NT2/D1 (cell line): Measurements from ENCODE around the gene APOO.

Source experiments
- DNase-seq: peaks from one replicate; pipeline ENCODE4 v3.0.0-alpha.2; 2011; ENCODE audit warnings: low read depth, low spot score
- H3K27me3 ChIP-seq: 2 replicates; pipeline ENCODE4 v1.6.0; 2011; ENCODE audit warnings: mild to moderate bottlenecking; ENCODE audit not compliant: insufficient read length, insufficient read depth
- H3K36me3 ChIP-seq: 2 replicates; pipeline ENCODE4 v1.6.1; 2011; ENCODE audit warnings: mild to moderate bottlenecking, low read length, mixed read lengths; ENCODE audit not compliant: insufficient read depth, insufficient read length
- H3K4me1 ChIP-seq: 2 replicates; pipeline ENCODE4 v1.5.1; 2011; ENCODE audit not compliant: insufficient read depth, insufficient read length
- H3K4me3 ChIP-seq: 2 replicates; pipeline ENCODE4 v1.5.1; 2011; ENCODE audit warnings: low read depth; ENCODE audit not compliant: insufficient read length
- H3K9ac ChIP-seq: 2 replicates; pipeline ENCODE4 v1.6.0; 2011; ENCODE audit warnings: low read depth; ENCODE audit not compliant: insufficient read length
- H3K9me3 ChIP-seq: 2 replicates; pipeline ENCODE4 v1.5.1; 2011; ENCODE audit warnings: mild to moderate bottlenecking, low read length; ENCODE audit not compliant: insufficient read depth
- SUZ12 ChIP-seq: IDR thresholded peaks from 2 replicates; pipeline ENCODE4 v1.6.1; 2011; ENCODE audit not compliant: insufficient read length, insufficient read depth; ENCODE audit errors: extremely low read depth
- YY1 ChIP-seq: IDR thresholded peaks from 2 replicates; pipeline ENCODE4 v1.6.1; 2011; ENCODE audit not compliant: insufficient read length, insufficient read depth
- ZNF274 ChIP-seq: IDR thresholded peaks from 2 replicates; pipeline ENCODE4 v1.6.1; 2011; ENCODE audit warnings: mild to moderate bottlenecking, low read depth, low read length

The APOO gene

GRCh38 chrX:23926015-23926414, 18.3 kb upstream of the APOO start:
- no peak for DNase-seq
- Histone ChIP-seq H3K36me3 (no peaks in the 10 kb centered on the region), H3K27me3 (no peaks in the 10 kb centered on the region), H3K9ac (no peak overlapping the region), H3K4me1 (no peaks in the 10 kb centered on the region), H3K4me3 (no peak overlapping the region), H3K9me3 (no peaks in the 10 kb centered on the region)
- TF ChIP-seq SUZ12, result no peak
- no peak for TF ChIP-seq YY1
- TF ChIP-seq ZNF274, result no peak

- DNase-seq, result no peak
Measured at GRCh38 chrX:23919706-23920320, 12.1 kb upstream of the APOO start.

GRCh38 chrX:23919148-23919547, 11.4 kb upstream of the APOO start:
- no peak overlapping the region for H3K9ac ChIP-seq
- no peaks in the 10 kb centered on the region for H3K9me3 ChIP-seq
- DNase-seq, result no peak
- no peaks in the 10 kb centered on the region for H3K27me3 ChIP-seq
- H3K4me1 ChIP-seq, result no peaks in the 10 kb centered on the region
- H3K4me3 ChIP-seq, result no peak overlapping the region
- no peak for TF ChIP-seq ZNF274
- H3K36me3 ChIP-seq, result no peaks in the 10 kb centered on the region

More at GRCh38 chrX:23919706-23920320, 12.1 kb upstream of the APOO start:
- H3K9me3 ChIP-seq, result no peaks in the 10 kb centered on the region
- peak overlapping the region; percentile 58 for H3K9ac ChIP-seq
- no peak for TF ChIP-seq YY1
- TF ChIP-seq SUZ12, result no peak
- TF ChIP-seq ZNF274, result no peak
- no peaks in the 10 kb centered on the region for H3K4me1 ChIP-seq
- H3K27me3 ChIP-seq, result no peaks in the 10 kb centered on the region
- H3K36me3 ChIP-seq, result no peaks in the 10 kb centered on the region
- no peak overlapping the region for H3K4me3 ChIP-seq

GRCh38 chrX:23911126-23911835, 3.5 kb upstream of the APOO start:
- no peak for DNase-seq
- H3K36me3 ChIP-seq, result no peaks in the 10 kb centered on the region
- no peaks in the 10 kb centered on the region for H3K4me1 ChIP-seq
- TF ChIP-seq SUZ12 (no peak), YY1 (no peak), ZNF274 (no peak)
- no peak overlapping the region for H3K9ac ChIP-seq
- no peaks in the 10 kb centered on the region for H3K9me3 ChIP-seq
- no peak overlapping the region for H3K4me3 ChIP-seq
- no peaks in the 10 kb centered on the region for H3K27me3 ChIP-seq

GRCh38 chrX:23908219-23909004, 674 bp upstream of the APOO start:
- Histone ChIP-seq H3K4me3 (no peak overlapping the region), H3K36me3 (no peaks in the 10 kb centered on the region), H3K9ac (peak overlapping the region; percentile 36), H3K27me3 (no peaks in the 10 kb centered on the region), H3K4me1 (no peaks in the 10 kb centered on the region), H3K9me3 (no peaks in the 10 kb centered on the region)
- no peak for TF ChIP-seq YY1
- TF ChIP-seq ZNF274, result no peak
- TF ChIP-seq SUZ12, result no peak
- DNase-seq, result no peak

- Histone ChIP-seq H3K9ac (peak overlapping the region; percentile 81), H3K36me3 (no peaks in the 10 kb centered on the region), H3K4me3 (peak overlapping the region; percentile 65)
Measured at GRCh38 chrX:23907111-23907497, 634 bp downstream of the APOO start.

GRCh38 chrX:23904096-23904495, 3.6 kb downstream of the APOO start:
- TF ChIP-seq SUZ12 (no peak), ZNF274 (no peak), YY1 (no peak)
- H3K27me3 ChIP-seq, result no peaks in the 10 kb centered on the region
- no peaks in the 10 kb centered on the region for H3K36me3 ChIP-seq
- no peaks in the 10 kb centered on the region for H3K9me3 ChIP-seq
- no peak for DNase-seq
- no peak overlapping the region for H3K9ac ChIP-seq
- H3K4me1 ChIP-seq, result peaks cover 6% of the 10 kb centered on the region
- H3K4me3 ChIP-seq, result no peak overlapping the region

More at GRCh38 chrX:23907111-23907497, 634 bp downstream of the APOO start:
- H3K27me3 ChIP-seq, result no peaks in the 10 kb centered on the region
- TF ChIP-seq SUZ12 (no peak), ZNF274 (no peak), YY1 (no peak)
- DNase-seq, result no peak
- H3K4me1 ChIP-seq, result no peaks in the 10 kb centered on the region
- H3K9me3 ChIP-seq, result no peaks in the 10 kb centered on the region
